Mucosa of rectum (tissue), 2 donors: ENCODE measurements around the gene ING5.

Experiments
- H3K27ac ChIP-seq, 2 donors: one replicate each; pipeline ENCODE4 v1.7.0; 2013; ENCODE audit warnings: inconsistent platforms in 2 of 2, low read depth in 2 of 2, low read length in 2 of 2
- H3K27me3 ChIP-seq, 2 donors: one replicate each; pipeline ENCODE4 v1.7.0; 2013; ENCODE audit warnings: low read length in 2 of 2; ENCODE audit not compliant: control insufficient read depth in 2 of 2, insufficient read depth in 2 of 2
- H3K36me3 ChIP-seq, 2 donors: one replicate each; pipeline ENCODE4 v1.7.0; 2013; ENCODE audit warnings: low read length in 2 of 2; ENCODE audit not compliant: control insufficient read depth in 2 of 2, insufficient read depth in 2 of 2
- H3K4me1 ChIP-seq, 2 donors: one replicate each; pipeline ENCODE4 v1.7.0; 2013; ENCODE audit warnings: low read length in 2 of 2, mild to moderate bottlenecking in 1 of 2; ENCODE audit not compliant: control insufficient read depth in 2 of 2, insufficient read depth in 2 of 2
- H3K4me3 ChIP-seq, 2 donors: one replicate each; pipeline ENCODE4 v1.7.0; 2013; ENCODE audit warnings: low read length in 2 of 2
- H3K9ac ChIP-seq, 2 donors: one replicate each; pipeline ENCODE4 v1.7.0; 2013; ENCODE audit warnings: low read length in 2 of 2, low read depth in 1 of 2, mild to moderate bottlenecking in 1 of 2
- H3K9me3 ChIP-seq, 2 donors: one replicate each; pipeline ENCODE4 v1.7.0; 2013; ENCODE audit warnings: low read length in 2 of 2; ENCODE audit not compliant: control insufficient read depth in 2 of 2
- donor health status: healthy.
- donor health status: Normal muscosa, but diverticular disease.

ING5 gene

GRCh38 chr2:241701399-241702154 lies at the start of gene ING5:
Gene ING5 (plus strand): TSS chr2:241702039. CDS start chr2:241702066, 27 bp downstream.
- H3K27me3 ChIP-seq: no peaks in the 10 kb centered on the region
- H3K9me3 ChIP-seq: no peaks in the 10 kb centered on the region
- peak within 1 kb of the TSS; percentile 65 to 84 for H3K9ac ChIP-seq
- peak within 1 kb of the TSS; percentile 93 to 94 for H3K27ac ChIP-seq
- peaks cover 7 to 8% of the 10 kb centered on the region in 2 donors for H3K4me1 ChIP-seq
- H3K36me3 ChIP-seq: peaks cover 10 to 17% of the 10 kb centered on the region in 2 donors
- H3K4me3 ChIP-seq: peak within 1 kb of the TSS; percentile 75 to 90

- Histone ChIP-seq H3K27me3 (no peaks in the 10 kb centered on the region), H3K4me3 (no peak overlapping the region), H3K27ac (no peak overlapping the region), H3K9me3 (no peaks in the 10 kb centered on the region), H3K4me1 (peaks cover 0 to 3% of the 10 kb centered on the region in 2 donors), H3K36me3 (peaks cover 48 to 52% of the 10 kb centered on the region in 2 donors), H3K9ac (no peak overlapping the region)
Observed at GRCh38 chr2:241652142-241652541, 49.7 kb upstream of the ING5 start.

- peaks cover 0 to 3% of the 10 kb centered on the region in 2 donors for H3K4me1 ChIP-seq
- H3K9ac ChIP-seq: no peak overlapping the region
- H3K9me3 ChIP-seq: no peaks in the 10 kb centered on the region
- no peaks in the 10 kb centered on the region for H3K27me3 ChIP-seq
- H3K4me3 ChIP-seq: no peak overlapping the region
- H3K36me3 ChIP-seq: peaks cover 48 to 52% of the 10 kb centered on the region in 2 donors
- H3K27ac ChIP-seq: no peak overlapping the region
Observed at GRCh38 chr2:241652722-241653121, 49.1 kb upstream of the ING5 start.

GRCh38 chr2:241653210-241653750 lies 48.6 kb upstream of the ING5 start:
- no peak overlapping the region for H3K9ac ChIP-seq
- peaks cover 0 to 3% of the 10 kb centered on the region in 2 donors for H3K4me1 ChIP-seq
- H3K27ac ChIP-seq: no peak overlapping the region
- peaks cover 52% of the 10 kb centered on the region in 2 donors for H3K36me3 ChIP-seq
- H3K4me3 ChIP-seq: no peak overlapping the region
- no peaks in the 10 kb centered on the region for H3K9me3 ChIP-seq
- no peaks in the 10 kb centered on the region for H3K27me3 ChIP-seq

GRCh38 chr2:241654551-241654950 lies 47.3 kb upstream of the ING5 start:
- no peaks in the 10 kb centered on the region for H3K9me3 ChIP-seq
- no peak overlapping the region for H3K9ac ChIP-seq
- no peak overlapping the region for H3K27ac ChIP-seq
- H3K27me3 ChIP-seq: no peaks in the 10 kb centered on the region
- no peak overlapping the region for H3K4me3 ChIP-seq
- H3K4me1 ChIP-seq: no peaks in the 10 kb centered on the region
- peaks cover 57 to 63% of the 10 kb centered on the region in 2 donors for H3K36me3 ChIP-seq

GRCh38 chr2:241655516-241656189 lies 46.2 kb upstream of the ING5 start:
- Histone ChIP-seq H3K27ac (no peak overlapping the region), H3K9me3 (no peaks in the 10 kb centered on the region), H3K36me3 (peaks cover 64 to 67% of the 10 kb centered on the region in 2 donors), H3K27me3 (no peaks in the 10 kb centered on the region), H3K4me3 (no peak overlapping the region), H3K9ac (no peak overlapping the region), H3K4me1 (no peaks in the 10 kb centered on the region)

- Histone ChIP-seq H3K27me3 (no peaks in the 10 kb centered on the region), H3K9me3 (no peaks in the 10 kb centered on the region), H3K9ac (no peak overlapping the region), H3K27ac (no peak overlapping the region), H3K4me1 (no peaks in the 10 kb centered on the region), H3K36me3 (peaks cover 59 to 71% of the 10 kb centered on the region in 2 donors), H3K4me3 (no peak overlapping the region)
Observed at GRCh38 chr2:241656190-241656741, 45.6 kb upstream of the ING5 start.

- no peaks in the 10 kb centered on the region for H3K27me3 ChIP-seq
- H3K9me3 ChIP-seq: no peaks in the 10 kb centered on the region
- peaks cover 43 to 62% of the 10 kb centered on the region in 2 donors for H3K36me3 ChIP-seq
- no peak overlapping the region for H3K4me3 ChIP-seq
- H3K4me1 ChIP-seq: no peaks in the 10 kb centered on the region
- no peak overlapping the region for H3K27ac ChIP-seq
- no peak overlapping the region for H3K9ac ChIP-seq
Observed at GRCh38 chr2:241657786-241658254, 44.0 kb upstream of the ING5 start.

GRCh38 chr2:241658296-241658695 lies 43.5 kb upstream of the ING5 start:
- no peaks in the 10 kb centered on the region for H3K9me3 ChIP-seq
- H3K4me1 ChIP-seq: no peaks in the 10 kb centered on the region
- H3K9ac ChIP-seq: no peak overlapping the region
- no peak overlapping the region for H3K4me3 ChIP-seq
- H3K36me3 ChIP-seq: peaks cover 40 to 57% of the 10 kb centered on the region in 2 donors
- no peaks in the 10 kb centered on the region for H3K27me3 ChIP-seq
- no peak overlapping the region for H3K27ac ChIP-seq
